ENCODE results near the gene SLC16A12.

- TF ChIP-seq POLR2A (IDR thresholded peaks at IDR 0.05) (no peak), CTCF (IDR thresholded peaks at IDR 0.05) (no peak), POLR2AphosphoS5 (IDR thresholded peaks at IDR 0.05) (no peak)
Observed at GRCh38 chr10:89425000-89425399, 110.4 kb downstream of the SLC16A12 start.
